Measurements from ENCODE around the gene UNK.

DNA sequence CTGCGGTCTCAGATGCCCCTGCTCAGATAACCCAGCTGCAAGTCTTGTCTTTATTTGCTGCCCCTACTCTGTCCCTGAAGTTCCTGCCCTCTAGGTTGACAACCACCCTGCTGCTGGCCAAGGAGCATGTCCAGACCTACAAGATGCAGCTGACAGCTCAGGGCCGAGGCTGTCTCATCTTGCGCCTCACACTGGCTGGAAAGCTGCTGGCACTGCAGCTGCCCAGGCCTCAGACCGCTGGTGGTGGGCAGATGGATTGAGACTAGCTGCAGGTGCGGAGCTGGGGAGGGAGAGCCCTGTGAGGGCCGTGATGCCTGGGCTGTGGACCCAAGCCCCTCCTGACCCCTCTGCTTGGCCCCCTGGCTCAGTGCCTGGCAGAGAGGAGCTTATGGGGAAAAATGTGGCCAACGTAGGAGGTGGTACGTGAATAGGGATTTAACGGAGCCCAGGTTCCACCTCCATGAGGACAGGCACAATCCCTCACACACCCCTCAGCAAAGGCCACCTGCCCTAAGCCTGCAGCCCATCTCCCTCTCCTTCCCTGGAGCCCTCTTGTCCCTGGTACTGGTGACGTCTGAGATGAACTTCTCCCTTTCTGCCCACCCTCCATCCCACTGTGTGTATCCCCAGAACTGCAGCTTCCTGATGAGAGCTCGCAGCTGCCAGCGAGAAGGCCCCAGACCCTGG, 11.3 kb upstream of the UNK start:
- TF ChIP-seq, protein P1, sequence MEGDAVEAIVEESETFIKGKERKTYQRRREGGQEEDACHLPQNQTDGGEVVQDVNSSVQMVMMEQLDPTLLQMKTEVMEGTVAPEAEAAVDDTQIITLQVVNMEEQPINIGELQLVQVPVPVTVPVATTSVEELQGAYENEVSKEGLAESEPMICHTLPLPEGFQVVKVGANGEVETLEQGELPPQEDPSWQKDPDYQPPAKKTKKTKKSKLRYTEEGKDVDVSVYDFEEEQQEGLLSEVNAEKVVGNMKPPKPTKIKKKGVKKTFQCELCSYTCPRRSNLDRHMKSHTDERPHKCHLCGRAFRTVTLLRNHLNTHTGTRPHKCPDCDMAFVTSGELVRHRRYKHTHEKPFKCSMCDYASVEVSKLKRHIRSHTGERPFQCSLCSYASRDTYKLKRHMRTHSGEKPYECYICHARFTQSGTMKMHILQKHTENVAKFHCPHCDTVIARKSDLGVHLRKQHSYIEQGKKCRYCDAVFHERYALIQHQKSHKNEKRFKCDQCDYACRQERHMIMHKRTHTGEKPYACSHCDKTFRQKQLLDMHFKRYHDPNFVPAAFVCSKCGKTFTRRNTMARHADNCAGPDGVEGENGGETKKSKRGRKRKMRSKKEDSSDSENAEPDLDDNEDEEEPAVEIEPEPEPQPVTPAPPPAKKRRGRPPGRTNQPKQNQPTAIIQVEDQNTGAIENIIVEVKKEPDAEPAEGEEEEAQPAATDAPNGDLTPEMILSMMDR (IDR thresholded peaks at IDR 0.05): peak in 1 of 3 donors; percentile 7
- TF ChIP-seq POLR2A (IDR thresholded peaks at IDR 0.05): no peak
- no peak for TF ChIP-seq EP300 (IDR thresholded peaks at IDR 0.05)

All from ovary (tissue), 3 donors.